ENCODE results near the gene CCDC69.
A peak's percentile ranks its signal among the peaks of the same experiment; 100 is the strongest.

CCDC69 gene

GRCh38 chr5:151153766-151154272 is 70.1 kb downstream of the CCDC69 start:
- no peaks in the 10 kb centered on the region for H3K79me2 ChIP-seq (ENCODE audit: insufficient read depth, low read length)

GRCh38 chr5:151153300-151153699 is 70.6 kb downstream of the CCDC69 start:
- Histone ChIP-seq H3K9me3 (ENCODE audit: low read length) (no peaks in the 10 kb centered on the region), H3K4me2 (ENCODE audit: low read length) (no peak overlapping the region), H3F3A (ENCODE audit: insufficient read depth, low read length) (no peaks in the 10 kb centered on the region), H3K4me1 (ENCODE audit: insufficient read depth, low read length, severe bottlenecking) (peaks cover 45% of the 10 kb centered on the region), H3K36me3 (ENCODE audit: insufficient read depth, low read length) (no peaks in the 10 kb centered on the region), H3K9ac (ENCODE audit: low read length) (no peak overlapping the region), H3K79me2 (ENCODE audit: insufficient read depth, low read length) (no peaks in the 10 kb centered on the region), H3K27ac (ENCODE audit: low read depth, low read length, poor library complexity, severe bottlenecking) (no peak overlapping the region), H3K4me3 (ENCODE audit: low read depth, low read length, poor library complexity, severe bottlenecking) (no peak overlapping the region), H3K9me2 (ENCODE audit: low read depth, low read length) (no peaks in the 10 kb centered on the region), H4K20me1 (ENCODE audit: insufficient read depth, low read length) (no peaks in the 10 kb centered on the region), H2AFZ (ENCODE audit: low read length) (no peak overlapping the region), H3K27me3 (ENCODE audit: insufficient read depth, low read length) (no peaks in the 10 kb centered on the region)
- TF ChIP-seq, protein P1, sequence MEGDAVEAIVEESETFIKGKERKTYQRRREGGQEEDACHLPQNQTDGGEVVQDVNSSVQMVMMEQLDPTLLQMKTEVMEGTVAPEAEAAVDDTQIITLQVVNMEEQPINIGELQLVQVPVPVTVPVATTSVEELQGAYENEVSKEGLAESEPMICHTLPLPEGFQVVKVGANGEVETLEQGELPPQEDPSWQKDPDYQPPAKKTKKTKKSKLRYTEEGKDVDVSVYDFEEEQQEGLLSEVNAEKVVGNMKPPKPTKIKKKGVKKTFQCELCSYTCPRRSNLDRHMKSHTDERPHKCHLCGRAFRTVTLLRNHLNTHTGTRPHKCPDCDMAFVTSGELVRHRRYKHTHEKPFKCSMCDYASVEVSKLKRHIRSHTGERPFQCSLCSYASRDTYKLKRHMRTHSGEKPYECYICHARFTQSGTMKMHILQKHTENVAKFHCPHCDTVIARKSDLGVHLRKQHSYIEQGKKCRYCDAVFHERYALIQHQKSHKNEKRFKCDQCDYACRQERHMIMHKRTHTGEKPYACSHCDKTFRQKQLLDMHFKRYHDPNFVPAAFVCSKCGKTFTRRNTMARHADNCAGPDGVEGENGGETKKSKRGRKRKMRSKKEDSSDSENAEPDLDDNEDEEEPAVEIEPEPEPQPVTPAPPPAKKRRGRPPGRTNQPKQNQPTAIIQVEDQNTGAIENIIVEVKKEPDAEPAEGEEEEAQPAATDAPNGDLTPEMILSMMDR (IDR thresholded peaks at IDR 0.05; ENCODE audit: low read length), result no peak
- no peak for TF ChIP-seq EZH2 (IDR thresholded peaks at IDR 0.05; ENCODE audit: borderline replicate concordance, low read length)

More at GRCh38 chr5:151153766-151154272, 70.1 kb downstream of the CCDC69 start:
- Histone ChIP-seq H3K4me3 (ENCODE audit: low read depth, low read length, poor library complexity, severe bottlenecking) (no peak overlapping the region), H3K36me3 (ENCODE audit: insufficient read depth, low read length) (no peaks in the 10 kb centered on the region), H3K4me1 (ENCODE audit: insufficient read depth, low read length, severe bottlenecking) (peaks cover 46% of the 10 kb centered on the region), H3K27ac (ENCODE audit: low read depth, low read length, poor library complexity, severe bottlenecking) (no peak overlapping the region), H2AFZ (ENCODE audit: low read length) (no peak overlapping the region), H3K9me3 (ENCODE audit: low read length) (no peaks in the 10 kb centered on the region), H3K9ac (ENCODE audit: low read length) (no peak overlapping the region), H3F3A (ENCODE audit: insufficient read depth, low read length) (no peaks in the 10 kb centered on the region), H3K27me3 (ENCODE audit: insufficient read depth, low read length) (no peaks in the 10 kb centered on the region), H3K4me2 (ENCODE audit: low read length) (no peak overlapping the region), H4K20me1 (ENCODE audit: insufficient read depth, low read length) (no peaks in the 10 kb centered on the region), H3K9me2 (ENCODE audit: low read depth, low read length) (no peaks in the 10 kb centered on the region)
- no peak for TF ChIP-seq EZH2 (IDR thresholded peaks at IDR 0.05; ENCODE audit: borderline replicate concordance, low read length)
- TF ChIP-seq, protein P1 (IDR thresholded peaks at IDR 0.05; ENCODE audit: low read length), result no peak

DNA sequence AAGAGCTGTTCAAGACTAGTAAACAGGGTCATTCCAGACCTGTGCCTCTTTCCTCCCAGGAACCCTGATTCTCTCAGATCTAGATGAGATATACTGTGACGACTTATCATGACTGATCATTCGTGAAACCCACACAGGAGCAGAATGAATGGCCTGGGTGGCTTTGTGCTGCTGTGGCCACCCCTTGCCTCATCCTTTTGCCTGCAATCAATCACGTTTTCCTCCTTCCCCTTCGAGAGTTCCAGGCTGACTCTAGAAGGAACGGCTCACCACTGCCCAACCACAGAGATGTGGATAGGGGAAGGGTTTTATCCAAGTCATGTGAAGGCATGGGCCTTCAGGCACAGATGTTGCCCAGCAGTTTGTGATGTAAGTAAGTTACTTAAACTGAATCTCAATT is 72.1 kb downstream of the CCDC69 start:
- no peak for TF ChIP-seq EZH2 (IDR thresholded peaks at IDR 0.05; ENCODE audit: borderline replicate concordance, low read length)
- TF ChIP-seq, protein P1 (IDR thresholded peaks at IDR 0.05; ENCODE audit: low read length), result no peak
- no peaks in the 10 kb centered on the region for H3K9me3 ChIP-seq (ENCODE audit: low read length)
- H3K4me1 ChIP-seq (ENCODE audit: insufficient read depth, low read length, severe bottlenecking), result peaks cover 32% of the 10 kb centered on the region
- no peaks in the 10 kb centered on the region for H3K27me3 ChIP-seq (ENCODE audit: insufficient read depth, low read length)
- no peak overlapping the region for H3K4me3 ChIP-seq (ENCODE audit: low read depth, low read length, poor library complexity, severe bottlenecking)
- no peak overlapping the region for H3K9ac ChIP-seq (ENCODE audit: low read length)
- H3K79me2 ChIP-seq (ENCODE audit: insufficient read depth, low read length), result no peaks in the 10 kb centered on the region
- no peaks in the 10 kb centered on the region for H4K20me1 ChIP-seq (ENCODE audit: insufficient read depth, low read length)
- H3F3A ChIP-seq (ENCODE audit: insufficient read depth, low read length), result no peaks in the 10 kb centered on the region
- no peak overlapping the region for H3K4me2 ChIP-seq (ENCODE audit: low read length)
- H3K9me2 ChIP-seq (ENCODE audit: low read depth, low read length), result no peaks in the 10 kb centered on the region
- H2AFZ ChIP-seq (ENCODE audit: low read length), result peak overlapping the region; percentile 28
- H3K27ac ChIP-seq (ENCODE audit: low read depth, low read length, poor library complexity, severe bottlenecking), result no peak overlapping the region
- H3K36me3 ChIP-seq (ENCODE audit: insufficient read depth, low read length), result no peaks in the 10 kb centered on the region

Data from OCI-LY1 (cell line).